GM23248 (cell line): Measurements from ENCODE around the gene GUCA1A. TPM values are rescaled to one million over a fixed set of nuclear protein-coding genes. Genes with fewer than 3 reads are reported as not detected.

Experiments used
- DNase-seq: peaks from one replicate; pipeline ENCODE4 v3.0.0-alpha.2; 2015
- H2AFZ ChIP-seq: fragments of 200-600 bp; sonication (generic); 2 replicates; pipeline ENCODE4 v1.6.1; 2016; ENCODE audit warnings: antibody characterized with exemption
- H3F3A ChIP-seq: fragments of 200-600 bp; sonication (generic); 2 replicates; pipeline ENCODE4 v1.6.1; 2016; ENCODE audit warnings: mild to moderate bottlenecking, antibody characterized with exemption, mixed run types; ENCODE audit not compliant: insufficient read depth
- H3K27ac ChIP-seq: fragments of 200-600 bp; sonication (generic); 2 replicates; pipeline ENCODE4 v1.5.1; 2016; ENCODE audit warnings: mild to moderate bottlenecking
- H3K27me3 ChIP-seq: fragments of 200-600 bp; sonication (generic); replicated peaks from 2 replicates; pipeline ENCODE4 v1.6.1; 2016; ENCODE audit warnings: mild to moderate bottlenecking; ENCODE audit not compliant: insufficient read depth
- H3K36me3 ChIP-seq: fragments of 200-600 bp; sonication (generic); 2 replicates; pipeline ENCODE4 v1.6.1; 2016; ENCODE audit warnings: low read depth, mild to moderate bottlenecking
- H3K4me1 ChIP-seq: fragments of 200-600 bp; sonication (generic); 2 replicates; pipeline ENCODE4 v1.6.1; 2016; ENCODE audit warnings: mild to moderate bottlenecking; ENCODE audit not compliant: insufficient read depth
- H3K4me2 ChIP-seq: fragments of 200-600 bp; sonication (generic); one replicate; pipeline ENCODE4 v1.6.1; 2016; ENCODE audit warnings: mild to moderate bottlenecking; ENCODE audit not compliant: unreplicated experiment
- H3K4me3 ChIP-seq: fragments of 200-600 bp; sonication (generic); 2 replicates; pipeline ENCODE4 v1.5.1; 2016; ENCODE audit warnings: mild to moderate bottlenecking
- H3K79me2 ChIP-seq: fragments of 200-600 bp; sonication (generic); 2 replicates; pipeline ENCODE4 v1.6.1; 2016; ENCODE audit warnings: mild to moderate bottlenecking; ENCODE audit not compliant: insufficient read depth
- H3K9ac ChIP-seq: fragments of 200-600 bp; sonication (generic); 2 replicates; pipeline ENCODE4 v1.6.1; 2016; ENCODE audit warnings: mild to moderate bottlenecking
- H3K9me2 ChIP-seq: fragments of 200-600 bp; sonication (generic); 2 replicates; pipeline ENCODE4 v1.6.1; 2016; ENCODE audit warnings: mixed run types, mild to moderate bottlenecking, moderate library complexity; ENCODE audit not compliant: insufficient read depth
- H3K9me3 ChIP-seq: fragments of 200-600 bp; sonication (generic); one replicate; pipeline ENCODE4 v1.6.1; 2017; ENCODE audit warnings: low read depth
- H4K20me1 ChIP-seq: fragments of 200-600 bp; sonication (generic); 2 replicates; pipeline ENCODE4 v1.6.0; 2016; ENCODE audit not compliant: insufficient read depth
- EZH2 ChIP-seq: fragments of 200-600 bp; sonication (generic); IDR thresholded peaks from 2 replicates; pipeline ENCODE4 v1.6.1; 2018; ENCODE audit warnings: antibody characterized with exemption, mild to moderate bottlenecking; ENCODE audit not compliant: insufficient read depth, poor library complexity, severe bottlenecking
- EZH2phosphoT487 ChIP-seq: fragments of 200-600 bp; sonication (generic); IDR thresholded peaks from 2 replicates; pipeline ENCODE4 v1.6.1; 2018; ENCODE audit warnings: antibody characterized with exemption, moderate library complexity, mild to moderate bottlenecking, low read depth; ENCODE audit not compliant: insufficient read depth
- WGBS, 2 experiments: methylation state at CpG; one replicate each; pipeline ENCODE4 v1.1.6; 2015 to 2017; ENCODE audit warnings: low lambda C conversion rate in 2 of 2, low coverage in 1 of 2; ENCODE audit errors: missing lambda C conversion rate in 2 of 2; 5-methylcytosine and 5-hydroxymethylcytosine counted together
- in situ Hi-C: fragments of 300-500 bp; cut with MboI; formaldehyde crosslinking; loops from 2 replicates; pipeline ENCODE4 v1.15.0; 2020
- polyA plus RNA-seq: library from polyadenylated mRNA; unstranded; fragments of >200 nt; fragmentation: Nextera tagmentation; extraction: Ambion mirVana; gene quantifications from 2 replicates; pipeline ENCODE4 v1.2.1, GENCODE V29; 2016
- total RNA-seq: library from RNA; depleted of rRNA; stranded (reverse); fragments of >200 nt; shearing (Covaris generic); gene quantifications from 2 replicates; pipeline ENCODE4 v1.2.3, GENCODE V29; 2014

GUCA1A gene
- total and polyA plus RNA-seq, 2 experiments from 2014 or later = not detected

DNA sequence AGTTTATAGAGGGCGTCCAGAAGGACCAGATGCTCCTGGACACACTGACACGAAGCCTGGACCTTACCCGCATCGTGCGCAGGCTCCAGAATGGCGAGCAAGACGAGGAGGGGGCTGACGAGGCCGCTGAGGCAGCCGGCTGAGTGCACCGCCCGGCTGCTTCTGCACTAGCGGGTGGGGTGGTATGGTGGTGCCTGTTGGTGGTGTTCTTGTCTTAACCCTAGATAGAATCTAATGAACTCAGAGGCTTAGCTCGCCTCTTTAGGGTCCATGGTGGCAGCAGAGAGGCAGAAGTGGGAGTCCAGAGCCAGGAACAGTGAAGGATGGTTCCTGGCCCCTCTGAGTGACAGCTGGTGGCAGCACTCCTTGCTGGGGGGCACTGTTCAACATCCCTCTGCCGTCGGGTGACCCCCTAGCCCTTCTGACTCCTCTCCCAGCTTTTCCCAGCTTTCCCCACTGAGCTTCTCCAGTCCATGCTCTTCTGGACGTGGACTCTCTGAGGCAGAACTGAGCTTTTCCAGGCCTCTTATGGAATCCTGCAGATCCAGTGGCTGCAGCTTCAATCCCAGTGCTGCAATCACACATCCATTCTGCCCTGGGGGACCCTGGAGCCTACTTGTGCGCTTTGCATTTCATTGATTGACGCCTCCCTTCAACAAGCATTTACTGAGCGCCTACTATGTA is 6.2 kb downstream of the GUCA1A start:
- H3F3A ChIP-seq = no peaks in the 10 kb centered on the region
- no peaks in the 10 kb centered on the region for H3K9me3 ChIP-seq
- H3K9ac ChIP-seq = no peak overlapping the region
- 90 to 94% methylated on average over 18 to 20 of the region's 20 CpGs for WGBS, 2 experiments
- H3K27ac ChIP-seq = no peak overlapping the region
- no peaks in the 10 kb centered on the region for H3K27me3 ChIP-seq
- no peaks in the 10 kb centered on the region for H4K20me1 ChIP-seq
- H3K36me3 ChIP-seq = no peaks in the 10 kb centered on the region
- no peaks in the 10 kb centered on the region for H3K4me1 ChIP-seq
- H3K4me3 ChIP-seq = no peak overlapping the region
- no peak overlapping the region for H2AFZ ChIP-seq
- H3K79me2 ChIP-seq = no peaks in the 10 kb centered on the region
- H3K4me2 ChIP-seq = no peak overlapping the region
- no peak for DNase-seq
- in situ Hi-C loops = no loop called here
- H3K9me2 ChIP-seq = no peaks in the 10 kb centered on the region
- TF ChIP-seq EZH2phosphoT487 (no peak), EZH2 (no peak)

DNA sequence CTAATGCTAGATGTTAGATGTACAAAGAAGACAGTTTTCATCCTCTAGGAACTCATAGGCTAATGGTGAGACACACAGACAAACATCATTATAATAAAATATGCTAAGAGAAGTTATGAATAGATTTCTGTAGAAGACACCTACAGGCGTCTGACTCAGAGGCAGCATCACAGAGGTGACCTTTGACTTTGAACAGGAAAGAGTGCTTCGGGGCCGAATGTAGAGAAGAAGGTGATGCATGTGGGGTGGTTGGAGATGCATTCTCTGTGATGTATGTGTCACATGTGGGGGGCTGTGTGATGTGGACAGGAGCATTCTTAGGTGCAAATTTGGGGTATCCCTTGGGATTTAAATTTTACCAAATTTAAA is 6.8 kb downstream of the GUCA1A start:
- Histone ChIP-seq H3K9me2 (no peaks in the 10 kb centered on the region), H3K27ac (no peak overlapping the region), H3K4me1 (no peaks in the 10 kb centered on the region), H3K4me3 (no peak overlapping the region), H3K36me3 (no peaks in the 10 kb centered on the region), H3K9me3 (no peaks in the 10 kb centered on the region), H4K20me1 (no peaks in the 10 kb centered on the region), H3K9ac (no peak overlapping the region), H2AFZ (no peak overlapping the region), H3K27me3 (no peaks in the 10 kb centered on the region), H3F3A (no peaks in the 10 kb centered on the region), H3K4me2 (no peak overlapping the region), H3K79me2 (no peaks in the 10 kb centered on the region)
- 33 to 51% methylated on average over 3 of the region's 3 CpGs for WGBS, 2 experiments
- in situ Hi-C loops = no loop called here
- DNase-seq = peak; percentile 28
- no peak for TF ChIP-seq EZH2
- TF ChIP-seq EZH2phosphoT487 = no peak

DNA sequence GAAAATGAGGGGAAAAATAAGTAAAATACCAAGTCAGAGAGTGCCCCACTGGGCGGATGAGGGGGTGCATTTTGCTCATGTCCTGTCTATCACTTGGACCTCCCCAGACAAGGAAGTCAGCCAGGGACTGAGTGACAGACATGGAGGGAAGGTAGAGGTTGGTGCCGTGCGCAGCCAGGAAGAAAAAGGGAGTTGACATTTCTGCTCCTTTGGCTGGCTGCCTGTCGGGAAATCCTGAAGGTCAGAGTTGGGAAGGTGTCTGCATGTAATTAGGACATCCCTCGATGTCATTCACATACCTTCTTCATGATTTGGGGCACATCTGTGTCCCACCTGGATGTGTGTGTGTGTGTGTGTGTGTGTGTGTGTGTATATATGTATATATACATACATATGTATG is 8.9 kb downstream of the GUCA1A start:
- WGBS, 2 experiments = 69 to 72% methylated on average over 5 of the region's 5 CpGs
- no peaks in the 10 kb centered on the region for H3K9me2 ChIP-seq

DNA sequence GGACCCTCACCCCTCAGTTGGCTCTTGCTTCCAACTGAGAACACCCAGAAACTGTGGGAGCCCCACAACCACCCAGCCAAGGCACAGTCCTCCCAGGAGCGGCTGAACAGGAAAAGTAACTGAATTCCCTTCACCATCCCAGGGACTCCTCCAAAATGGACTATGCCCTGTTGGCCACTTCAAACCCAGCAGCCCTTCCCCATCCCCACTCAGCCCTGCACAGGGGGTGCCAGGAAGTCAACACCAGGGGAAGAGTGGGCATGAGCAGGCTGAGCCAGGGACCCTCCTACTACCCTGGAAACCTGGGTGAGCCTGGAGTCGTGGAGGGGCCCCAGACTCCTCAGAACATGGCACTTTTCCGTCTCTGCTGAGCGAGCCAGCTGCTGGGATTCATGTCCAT is 11.3 kb downstream of the GUCA1A start:
- WGBS, 2 experiments = 81 to 87% methylated on average over 4 of the region's 4 CpGs
- H3K9ac ChIP-seq = no peak overlapping the region
- H3F3A ChIP-seq = no peaks in the 10 kb centered on the region
- no peaks in the 10 kb centered on the region for H3K4me1 ChIP-seq
- no peak overlapping the region for H2AFZ ChIP-seq
- TF ChIP-seq EZH2 = no peak
- TF ChIP-seq EZH2phosphoT487 = no peak
- H3K9me2 ChIP-seq = no peaks in the 10 kb centered on the region
- H3K79me2 ChIP-seq = no peaks in the 10 kb centered on the region
- DNase-seq = no peak
- in situ Hi-C loops = no loop called here
- H3K4me2 ChIP-seq = no peak overlapping the region
- no peaks in the 10 kb centered on the region for H3K36me3 ChIP-seq
- no peak overlapping the region for H3K27ac ChIP-seq
- no peaks in the 10 kb centered on the region for H3K27me3 ChIP-seq
- H4K20me1 ChIP-seq = no peaks in the 10 kb centered on the region
- H3K9me3 ChIP-seq = no peaks in the 10 kb centered on the region
- no peak overlapping the region for H3K4me3 ChIP-seq

More for the DNA sequence above, 8.9 kb downstream of the GUCA1A start:
- Histone ChIP-seq H3K79me2 (no peaks in the 10 kb centered on the region), H3K27me3 (no peaks in the 10 kb centered on the region), H3K9me3 (no peaks in the 10 kb centered on the region), H4K20me1 (no peaks in the 10 kb centered on the region), H3K4me1 (no peaks in the 10 kb centered on the region), H3K4me3 (no peak overlapping the region), H3F3A (no peaks in the 10 kb centered on the region), H3K27ac (no peak overlapping the region), H2AFZ (no peak overlapping the region), H3K9ac (no peak overlapping the region), H3K4me2 (no peak overlapping the region), H3K36me3 (no peaks in the 10 kb centered on the region)
- no peak for DNase-seq
- no peak for TF ChIP-seq EZH2
- no peak for TF ChIP-seq EZH2phosphoT487
- in situ Hi-C loops = no loop called here

DNA sequence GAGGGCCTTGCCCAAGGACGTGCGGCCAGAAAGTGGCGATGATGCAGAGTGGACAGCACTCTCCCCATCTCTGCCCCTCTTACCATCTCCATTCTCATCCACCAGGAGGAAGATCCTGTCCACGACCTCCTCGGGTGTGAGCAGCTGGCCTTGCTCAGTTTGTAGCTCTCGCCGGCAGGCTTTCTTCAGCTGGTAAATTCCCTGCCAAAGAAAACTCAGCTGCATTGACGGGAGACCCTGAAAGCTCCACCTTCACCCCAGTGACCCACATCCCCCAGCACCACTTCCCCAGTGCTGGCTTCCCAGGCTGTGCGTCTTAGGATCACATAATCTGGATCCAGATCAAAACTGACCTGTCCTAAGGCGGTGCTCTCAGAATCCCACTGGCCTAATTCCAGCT is 12.4 kb downstream of the GUCA1A start:
- WGBS, 2 experiments = 70% methylated on average over 10 of the region's 10 CpGs
- Histone ChIP-seq H2AFZ (no peak overlapping the region), H3K9me2 (no peaks in the 10 kb centered on the region), H3K4me3 (no peak overlapping the region), H3K27me3 (no peaks in the 10 kb centered on the region), H4K20me1 (no peaks in the 10 kb centered on the region), H3F3A (0 out of 2 replicates have a peak, but pooled peaks cover 5% of the 10 kb centered on the region), H3K27ac (no peak overlapping the region), H3K4me2 (no peak overlapping the region), H3K36me3 (no peaks in the 10 kb centered on the region), H3K4me1 (peaks cover 4% of the 10 kb centered on the region), H3K79me2 (no peaks in the 10 kb centered on the region), H3K9ac (no peak overlapping the region), H3K9me3 (no peaks in the 10 kb centered on the region)
- DNase-seq = no peak
- TF ChIP-seq EZH2 = no peak
- TF ChIP-seq EZH2phosphoT487 = no peak
- in situ Hi-C loops = no loop called here
